Astrocyte of the cerebellum (primary cell): ENCODE data around the gene HBA2.
"Not testable (repeated sequence)": the region's sequence is repeated elsewhere in the genome, so short reads cannot be mapped to it uniquely, and the experiment has no call there.

Source experiments
- DNase-seq: peaks from one replicate; pipeline ENCODE4 v3.0.0-alpha.2; 2011; ENCODE audit warnings: low read depth
- H3K4me3 ChIP-seq: 2 replicates; pipeline ENCODE4 v1.5.1; 2011; ENCODE audit warnings: mild to moderate bottlenecking, low read depth, low read length, moderate library complexity
- CTCF ChIP-seq: IDR thresholded peaks from 2 replicates; pipeline ENCODE4 v1.5.1; 2012; ENCODE audit warnings: low read length, low read depth, moderate library complexity, mild to moderate bottlenecking; ENCODE audit errors: missing control alignments
- in situ Hi-C: cut with HindIII; loops from 2 replicates; pipeline ENCODE4 v1.10.0; 2017; ENCODE audit warnings: low sequenced_read_pairs

HBA2 gene

GRCh38 chr16:191831-192230 is 19.2 kb downstream of the HBA2 start:
- no peak overlapping the region for H3K4me3 ChIP-seq
- no peak for TF ChIP-seq CTCF
- in situ Hi-C loops = no loop called here
- DNase-seq = no peak

DNA sequence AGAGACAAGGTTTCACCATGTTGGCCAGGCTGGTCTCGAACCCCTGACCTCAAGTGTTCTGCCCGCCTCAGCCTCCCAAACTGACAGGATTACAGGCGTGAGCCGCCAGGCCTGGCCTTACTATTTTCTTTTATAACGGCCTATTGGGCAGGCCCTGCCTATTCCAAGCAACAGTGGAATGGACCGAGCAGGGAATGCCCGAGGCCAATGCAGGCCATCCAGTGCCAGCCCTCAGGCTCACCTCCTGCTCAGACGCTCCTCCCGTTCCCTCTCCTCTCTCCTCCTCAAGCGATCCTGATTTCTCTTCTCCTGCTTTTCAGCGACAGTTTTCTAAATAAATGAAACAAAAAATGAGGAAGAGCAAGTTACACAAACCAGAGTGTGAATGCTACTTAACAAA is 20.0 kb downstream of the HBA2 start:
- no peak for TF ChIP-seq CTCF
- DNase-seq = no peak
- in situ Hi-C loops = no loop called here
- H3K4me3 ChIP-seq = no peak overlapping the region

- TF ChIP-seq CTCF = no peak
- no peak overlapping the region for H3K4me3 ChIP-seq
- in situ Hi-C loops = no loop called here
- no peak for DNase-seq
Measured at GRCh38 chr16:193441-193840, 20.8 kb downstream of the HBA2 start.

- in situ Hi-C loops = no loop called here
- TF ChIP-seq CTCF = no peak
- no peak overlapping the region for H3K4me3 ChIP-seq
- DNase-seq = no peak
Measured at GRCh38 chr16:194516-194915, 21.8 kb downstream of the HBA2 start.

- no peak for DNase-seq
- no peak for TF ChIP-seq CTCF
- no peak overlapping the region for H3K4me3 ChIP-seq
- in situ Hi-C loops = no loop called here
Measured at GRCh38 chr16:200388-200787, 27.7 kb downstream of the HBA2 start.

DNA sequence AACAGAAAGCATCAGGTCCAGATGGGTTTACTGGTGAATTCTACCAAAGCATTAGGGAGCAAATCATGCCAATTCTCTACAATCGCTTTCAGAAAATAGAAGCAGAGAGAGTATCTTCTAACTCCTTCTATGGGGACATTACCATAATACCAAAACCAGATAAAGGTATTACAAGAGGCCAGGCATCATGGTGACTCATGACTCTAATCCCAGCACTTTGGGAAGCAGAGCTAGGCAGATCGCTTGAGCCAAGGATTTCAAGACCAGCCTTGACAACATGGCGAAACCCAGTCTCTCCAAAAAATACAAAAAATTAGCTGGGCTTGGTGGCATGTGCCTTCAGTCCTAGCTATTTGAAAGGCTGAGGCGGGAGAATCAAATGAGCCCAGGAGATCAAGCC is 30.6 kb downstream of the HBA2 start:
- in situ Hi-C loops = no loop called here
- TF ChIP-seq CTCF = no peak
- DNase-seq = no peak
- H3K4me3 ChIP-seq = no peak overlapping the region

- in situ Hi-C loops, H3K4me3 ChIP-seq, DNase-seq: not testable (repeated sequence)
Measured at GRCh38 chr16:204046-204445, 31.4 kb downstream of the HBA2 start.

DNA sequence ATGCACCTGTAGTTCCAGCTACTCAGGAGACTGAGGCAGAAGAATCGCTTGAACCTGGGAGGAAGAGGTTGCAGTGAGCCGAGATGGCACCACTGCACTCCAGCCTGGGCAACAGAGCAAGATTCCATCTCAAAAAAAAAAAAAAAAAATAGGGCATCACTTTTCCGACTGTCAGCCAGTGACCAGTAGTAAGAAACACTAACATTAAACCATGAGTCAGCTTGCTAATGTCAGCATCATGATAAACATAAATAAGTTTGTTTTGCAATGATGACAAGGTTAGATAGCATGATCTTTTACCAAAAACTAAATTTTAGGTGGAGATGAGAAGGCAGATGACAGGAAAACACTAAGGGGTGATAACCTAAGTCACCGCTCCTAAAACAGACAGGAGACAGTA is 36.7 kb downstream of the HBA2 start:
- DNase-seq, H3K4me3 ChIP-seq, in situ Hi-C loops: not testable (repeated sequence)

- H3K4me3 ChIP-seq, DNase-seq, in situ Hi-C loops: not testable (repeated sequence)
Measured at GRCh38 chr16:211631-212180, 39.0 kb downstream of the HBA2 start.
